Measurements from ENCODE around the gene FYB1.
"Not testable (repeated sequence)": the region's sequence is repeated elsewhere in the genome, so short reads cannot be mapped to it uniquely, and the experiment has no call there.

The FYB1 gene

DNA sequence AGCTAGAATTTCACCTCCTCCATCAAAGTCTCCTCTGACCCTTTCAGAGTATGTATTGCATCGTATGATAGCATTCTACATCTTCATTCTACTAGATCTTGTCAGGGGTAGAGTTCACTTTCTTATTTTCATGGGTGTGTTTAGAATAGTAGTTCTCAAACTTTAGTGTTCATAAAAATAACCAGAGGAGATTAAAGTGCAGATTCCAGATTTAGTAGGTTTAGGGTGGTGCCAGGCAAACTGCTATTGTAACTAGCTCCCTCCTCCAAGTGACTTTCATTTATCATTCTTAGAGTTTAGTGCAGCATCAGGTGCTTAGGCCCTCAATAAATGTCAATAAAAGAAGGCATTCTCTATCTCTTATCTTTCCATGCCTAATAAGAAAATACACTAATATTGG, 7.2 kb upstream of the FYB1 start:
- DNase-seq: no peak

- no peak for DNase-seq
Observed at GRCh38 chr5:39226100-39226451, 6.7 kb upstream of the FYB1 start.

DNA sequence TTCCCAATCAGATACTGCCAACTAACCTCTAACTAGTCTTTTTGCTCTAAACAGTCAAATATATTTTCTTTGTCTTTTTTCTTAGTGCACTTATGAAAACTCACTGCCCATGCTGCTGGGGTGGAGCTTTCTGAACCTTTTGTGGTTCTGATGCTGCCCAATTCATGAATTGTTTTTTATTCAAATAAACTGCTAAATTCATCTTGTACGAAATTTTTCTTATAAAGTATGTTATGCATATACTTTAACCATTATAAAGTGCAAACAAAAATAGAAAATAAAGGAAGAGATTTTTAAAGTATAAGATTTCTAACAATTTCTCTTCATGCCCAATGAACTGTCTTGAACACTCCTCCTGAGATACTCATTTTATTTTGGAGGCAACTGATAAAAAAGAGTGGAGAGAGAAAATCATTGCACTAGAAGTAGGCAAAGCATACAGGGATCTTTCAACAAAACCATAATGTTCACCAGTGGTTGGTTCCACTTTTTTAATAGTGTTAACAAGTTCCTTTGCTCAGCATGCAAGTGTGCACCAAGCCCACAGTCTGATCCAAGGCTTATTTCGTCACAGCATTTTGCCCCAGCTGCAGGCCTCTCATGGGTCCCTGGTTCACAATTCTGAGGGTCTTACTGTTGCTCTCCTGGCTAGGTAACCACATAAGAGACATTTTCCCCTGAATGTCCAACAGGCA, 6.2 kb upstream of the FYB1 start:
- DNase-seq: no peak

GRCh38 chr5:39224196-39224761, 4.9 kb upstream of the FYB1 start:
- DNase-seq: no peak

DNA sequence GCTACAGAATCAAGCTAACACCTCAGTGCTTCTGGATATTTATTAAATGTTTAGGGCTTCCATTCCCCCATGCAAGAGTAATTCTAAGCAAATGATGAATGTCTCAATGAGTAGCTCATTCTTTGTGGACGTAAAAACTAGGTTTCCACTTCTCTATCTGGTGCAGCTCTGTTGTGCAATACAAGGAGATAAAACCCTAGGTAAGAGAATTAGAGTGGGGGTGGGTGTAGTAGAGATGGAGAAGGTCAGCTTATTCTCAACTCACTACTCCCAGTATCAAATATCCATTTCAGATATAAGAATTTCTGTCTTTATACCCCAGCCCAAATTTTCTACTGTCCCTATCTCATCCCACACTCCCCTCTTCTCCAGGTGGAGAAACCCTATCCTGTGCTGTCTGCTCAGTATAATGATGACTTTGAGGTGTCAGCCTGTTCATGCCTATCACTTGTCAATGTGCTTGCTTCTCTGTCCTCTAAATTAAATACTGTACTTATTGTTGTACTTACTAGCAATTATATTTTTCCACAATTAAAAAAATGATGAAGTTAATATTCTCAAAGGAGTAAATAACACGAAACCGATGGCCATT, 4.3 kb upstream of the FYB1 start:
- no peak for DNase-seq

GRCh38 chr5:39221671-39222070, 2.3 kb upstream of the FYB1 start:
- not testable (repeated sequence) for DNase-seq

GRCh38 chr5:39220280-39221030, 1.1 kb upstream of the FYB1 start:
- no peak for DNase-seq

- DNase-seq: no peak
Observed at GRCh38 chr5:39218482-39219402, 621 bp downstream of the FYB1 start.

- peak; percentile 11 for DNase-seq
Observed at GRCh38 chr5:39217365-39218281, 1.7 kb downstream of the FYB1 start.

GRCh38 chr5:39216631-39217030, 2.7 kb downstream of the FYB1 start:
- no peak for DNase-seq

DNA sequence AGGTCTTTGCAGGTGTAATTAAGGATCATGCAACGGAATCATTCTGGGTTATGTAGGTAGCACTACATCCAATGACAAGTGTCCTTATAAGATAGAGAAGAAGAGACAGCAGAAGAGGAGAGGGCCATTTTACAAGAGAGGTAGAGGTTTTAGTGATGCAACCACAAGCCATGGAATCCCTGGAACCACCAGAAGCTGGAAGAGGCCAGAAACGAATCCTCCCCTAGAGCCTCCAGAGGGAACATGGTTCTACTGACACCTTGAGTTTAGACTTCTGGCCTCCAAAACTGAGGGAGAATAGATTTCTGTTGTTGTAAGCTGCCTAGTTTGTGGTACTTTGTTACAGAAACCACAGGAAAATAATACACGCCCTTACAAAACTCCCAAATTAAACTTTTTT, 3.5 kb downstream of the FYB1 start:
- no peak for DNase-seq

DNA sequence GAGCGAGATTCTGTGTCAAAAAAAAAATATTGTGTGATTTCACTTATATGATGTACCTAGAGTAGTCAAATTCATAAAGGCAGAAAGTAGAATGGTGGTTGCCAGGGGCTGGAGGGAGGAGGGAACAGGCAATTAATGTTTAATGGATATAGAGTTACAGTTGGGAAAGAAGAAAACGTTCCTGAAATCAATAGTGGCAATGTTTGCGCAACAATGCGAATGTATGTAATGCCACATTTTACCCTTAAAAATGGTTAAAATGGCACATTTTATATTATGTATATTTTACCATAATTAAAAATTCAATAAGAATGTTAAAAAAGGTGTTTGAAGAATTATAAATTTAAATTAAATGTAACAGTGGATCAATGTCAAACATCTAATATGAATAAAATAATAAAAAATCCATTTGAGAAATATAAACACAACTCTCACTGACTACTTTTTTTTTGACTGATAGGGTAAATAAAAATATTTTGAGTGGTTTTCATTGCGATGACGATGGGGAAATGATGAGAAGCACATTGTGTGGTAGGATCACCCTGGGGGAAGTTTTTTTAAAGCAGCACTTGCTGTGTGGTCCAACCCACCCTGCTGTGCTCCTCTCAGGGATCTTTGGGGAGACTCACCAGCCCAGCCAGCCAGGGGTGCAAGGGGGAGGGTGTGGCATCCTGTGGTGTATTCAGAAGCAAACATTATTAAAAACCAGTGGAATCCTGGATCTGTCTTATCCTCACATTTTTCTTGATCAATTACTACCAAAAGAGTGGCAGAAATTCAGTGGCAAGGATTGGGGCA, 4.3 kb downstream of the FYB1 start:
- no peak for DNase-seq

DNA sequence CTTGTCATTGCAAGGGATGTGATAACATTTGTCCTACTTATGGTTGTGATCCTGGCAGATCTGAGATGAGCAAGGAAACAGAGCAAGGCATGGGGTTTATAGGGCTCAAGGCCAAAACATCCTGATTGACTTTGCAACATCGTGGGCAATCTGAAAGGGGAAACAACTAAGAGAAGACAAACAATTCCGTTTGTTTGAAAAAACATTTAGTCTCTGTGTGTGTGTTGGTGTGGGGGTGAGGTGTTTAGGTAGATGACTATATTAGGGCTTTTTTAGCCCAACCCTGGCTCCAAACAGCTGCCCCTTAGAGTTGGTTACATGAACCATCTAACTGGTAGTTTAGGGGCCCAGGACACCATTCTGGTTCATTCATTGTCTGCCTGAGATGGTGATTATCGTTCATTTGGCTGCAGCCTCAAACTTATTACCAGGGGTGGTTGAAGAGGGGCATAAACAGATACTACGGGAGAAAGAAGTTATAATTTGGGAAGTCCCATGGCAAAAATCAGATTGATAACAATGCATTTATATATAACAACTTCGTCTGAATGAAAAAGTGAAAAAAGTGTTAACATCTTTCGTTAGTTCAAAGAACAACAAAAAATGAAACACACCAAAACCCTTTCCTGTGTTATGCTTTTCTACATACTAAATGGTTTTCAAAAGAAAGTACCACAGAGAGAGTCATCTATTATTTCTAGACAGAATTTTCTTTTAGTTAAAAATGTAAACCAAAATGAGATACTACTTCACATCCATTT, 5.7 kb downstream of the FYB1 start:
- DNase-seq: no peak

DNA sequence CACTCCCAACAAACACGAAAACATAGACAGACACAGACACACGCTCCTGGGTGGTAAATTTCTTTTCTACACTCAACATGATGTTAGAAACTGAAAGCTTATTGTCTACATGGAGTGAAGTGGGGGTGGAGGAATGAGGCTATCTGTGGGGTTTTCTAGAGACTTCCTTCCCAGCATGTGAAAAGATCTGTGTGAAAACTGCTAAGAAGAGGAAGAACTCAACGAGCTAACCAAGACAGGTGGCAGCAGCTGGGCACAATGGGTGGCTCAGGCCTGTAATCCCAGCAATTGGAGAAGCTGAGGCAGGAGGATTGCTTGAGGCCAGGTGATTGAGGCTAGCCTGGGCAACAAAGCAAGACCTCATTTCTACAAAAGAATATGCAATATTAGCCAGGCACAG, 7.6 kb downstream of the FYB1 start:
- DNase-seq: no peak

- DNase-seq: no peak
Observed at GRCh38 chr5:39209924-39210323, 9.4 kb downstream of the FYB1 start.

GRCh38 chr5:39208471-39208870, 10.9 kb downstream of the FYB1 start:
- no peak for DNase-seq

DNA sequence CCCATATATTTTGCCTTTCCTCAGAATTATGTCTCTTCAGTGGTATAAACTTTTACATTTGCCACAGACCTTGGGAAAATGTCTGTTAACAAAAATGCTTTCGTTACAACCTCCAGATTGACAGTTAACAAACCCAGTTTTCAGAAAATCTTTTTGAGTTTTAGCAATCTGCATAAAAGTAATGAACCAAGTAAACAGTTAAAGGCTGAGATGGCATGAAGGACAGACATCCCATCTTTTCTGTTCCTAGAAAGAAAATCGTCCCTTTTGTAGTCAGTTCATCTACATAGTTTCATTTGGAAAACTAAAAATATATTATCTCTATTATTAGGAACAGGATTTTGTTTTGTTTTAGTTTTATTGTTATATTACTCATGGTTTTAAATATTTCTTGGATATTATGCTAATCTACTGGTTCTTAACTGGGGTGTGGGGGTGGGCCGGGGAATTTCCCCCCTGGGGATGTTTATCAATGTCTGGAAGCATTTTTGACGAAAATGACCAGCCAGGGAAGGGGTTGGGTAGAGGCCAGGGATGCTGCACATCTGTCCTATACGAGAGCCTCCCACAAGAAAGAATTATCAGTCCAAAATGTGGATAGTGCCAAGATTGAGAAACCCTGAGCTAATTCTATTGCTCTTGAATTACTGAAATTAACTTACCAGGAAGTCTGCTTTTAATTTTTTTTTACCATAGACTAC, 11.9 kb downstream of the FYB1 start:
- no peak for DNase-seq

- no peak for DNase-seq
Observed at GRCh38 chr5:39206630-39207321, 12.6 kb downstream of the FYB1 start.

DNA sequence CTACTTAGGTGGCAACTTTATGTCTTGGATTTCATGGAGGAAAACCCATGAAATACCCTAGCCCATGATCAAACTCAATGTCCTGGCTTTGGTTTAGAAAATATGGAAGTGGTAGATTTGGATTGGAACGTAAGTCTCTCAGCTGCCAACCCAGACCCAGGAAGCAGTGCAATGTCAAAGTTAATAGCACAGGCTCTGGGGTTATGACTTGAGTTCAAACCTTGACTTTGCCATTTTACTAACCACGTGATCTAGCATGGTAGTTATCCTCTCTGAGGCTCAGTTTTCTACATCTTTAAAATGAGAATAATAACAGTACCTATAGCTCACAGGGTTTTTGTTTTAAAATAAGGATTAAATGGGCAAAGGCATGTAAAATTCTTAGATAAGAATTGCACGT, 13.8 kb downstream of the FYB1 start:
- no peak for DNase-seq

Measured in NCI-H187 treated with DMSO at 0.1 percent for 48 hours (cell line).